HG02973 (cell line): ENCODE results near the gene MAST2.
"Not testable (repeated sequence)": the region's sequence is repeated elsewhere in the genome, so short reads cannot be mapped to it uniquely, and the experiment has no call there.

Experiments used
- ATAC-seq: cut with Tn5 transposase; IDR thresholded peaks from one replicate; pipeline ENCODE4 v1.9.1; 2021; ENCODE audit warnings: moderate library complexity; ENCODE audit not compliant: unreplicated experiment

MAST2 gene

GRCh38 chr1:45891087-45891486, 87.7 kb downstream of the MAST2 start:
- no peak for ATAC-seq

DNA sequence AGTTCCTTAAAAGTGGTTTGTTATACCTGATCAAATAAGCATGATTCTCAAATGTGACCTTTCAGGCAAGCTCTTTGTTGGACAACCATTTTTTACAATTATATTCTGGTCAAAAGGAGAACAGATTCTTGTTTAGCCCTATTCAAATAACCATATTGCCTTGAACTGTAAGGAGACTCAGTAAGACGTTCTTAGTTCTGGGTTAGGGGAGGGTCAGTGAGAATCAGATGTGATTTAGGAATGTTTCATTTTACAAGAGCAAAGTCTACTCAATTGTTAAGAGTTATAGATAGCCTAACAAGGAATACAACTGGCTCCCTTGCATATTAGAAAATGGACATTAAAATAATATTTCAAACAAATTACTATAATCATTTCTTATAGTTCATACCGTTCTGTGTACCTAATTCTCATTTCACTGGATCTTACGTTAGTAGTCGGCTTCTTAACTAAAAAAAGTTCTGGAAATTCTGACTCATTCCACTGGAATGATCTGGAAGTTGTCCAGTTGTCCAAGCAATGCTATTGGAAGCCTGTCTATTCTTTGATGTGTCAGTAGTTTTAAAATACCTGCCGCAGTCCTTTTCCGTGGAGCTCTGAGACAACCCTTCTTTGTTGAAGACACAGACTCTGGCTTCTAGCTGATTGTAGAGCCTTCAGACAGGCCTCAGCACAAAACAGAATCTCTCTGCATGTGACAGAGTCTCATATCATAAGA, 88.8 kb downstream of the MAST2 start:
- no peak for ATAC-seq

DNA sequence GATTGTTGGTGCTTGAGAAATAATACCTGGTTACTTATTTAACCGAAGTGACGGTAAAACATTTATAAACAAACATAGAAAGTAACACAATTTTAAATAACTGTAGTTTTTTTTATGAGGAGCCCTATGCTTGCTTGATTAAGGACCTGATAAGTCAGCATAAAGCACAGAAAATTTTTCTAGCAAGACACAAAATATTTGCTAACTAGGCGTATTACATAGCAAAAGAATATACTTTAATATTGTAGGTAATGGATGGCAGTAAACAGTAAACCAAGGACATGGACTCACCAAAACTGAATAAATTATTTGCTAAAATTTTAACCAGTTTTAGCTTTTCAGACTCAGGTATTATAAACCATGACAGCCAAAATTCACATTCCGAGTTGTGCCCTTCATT, 90.9 kb downstream of the MAST2 start:
- no peak for ATAC-seq

GRCh38 chr1:45894921-45895320, 91.5 kb downstream of the MAST2 start:
- no peak for ATAC-seq

GRCh38 chr1:45895406-45895805, 92.0 kb downstream of the MAST2 start:
- ATAC-seq: no peak

- ATAC-seq: no peak
Observed at GRCh38 chr1:45906883-45907282, 103.5 kb downstream of the MAST2 start.

DNA sequence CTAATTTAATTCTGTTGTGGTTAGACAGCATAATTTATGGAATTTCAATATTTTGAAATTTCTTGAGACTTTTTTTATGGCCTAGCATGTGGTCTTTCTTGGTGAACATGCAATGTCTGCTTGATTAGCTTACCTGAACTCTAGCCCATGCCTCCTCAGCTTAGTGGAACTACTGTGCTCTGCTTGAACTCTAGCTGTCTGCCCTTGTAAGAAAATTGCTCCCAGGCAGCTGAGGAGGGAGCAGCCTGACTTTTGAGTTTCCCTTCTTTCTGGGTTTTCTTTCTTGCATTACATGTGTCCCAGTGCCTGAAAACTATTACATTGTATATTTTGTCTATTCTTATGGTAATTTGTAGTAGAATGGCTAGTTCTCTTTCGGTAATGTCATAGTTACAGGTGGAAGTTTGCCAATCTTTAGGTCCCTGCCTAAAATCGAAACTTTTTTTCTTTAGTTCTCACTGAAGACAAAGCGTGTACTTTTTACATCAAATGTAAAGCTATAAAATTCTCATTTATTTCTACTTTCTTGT, 105.3 kb downstream of the MAST2 start:
- ATAC-seq: no peak

DNA sequence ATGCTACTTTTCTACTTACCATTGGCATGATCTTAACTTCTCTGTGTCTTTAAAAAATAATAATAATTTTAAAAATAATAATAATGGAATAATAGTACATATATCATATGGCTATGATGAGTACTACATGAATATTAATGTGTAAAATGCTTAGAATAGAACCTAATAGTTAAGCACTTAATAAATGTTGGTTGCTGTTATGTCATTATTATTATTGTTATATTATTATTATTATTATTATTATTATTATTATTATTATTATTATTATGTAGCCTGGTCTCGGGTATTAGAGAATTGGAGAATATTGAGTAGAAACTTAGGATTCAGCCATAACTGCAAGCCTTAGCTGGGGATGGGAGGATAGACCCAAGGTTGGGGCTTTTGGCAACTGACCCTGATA, 108.2 kb downstream of the MAST2 start:
- ATAC-seq: no peak

GRCh38 chr1:45913183-45913683, 109.8 kb downstream of the MAST2 start:
- no peak for ATAC-seq

DNA sequence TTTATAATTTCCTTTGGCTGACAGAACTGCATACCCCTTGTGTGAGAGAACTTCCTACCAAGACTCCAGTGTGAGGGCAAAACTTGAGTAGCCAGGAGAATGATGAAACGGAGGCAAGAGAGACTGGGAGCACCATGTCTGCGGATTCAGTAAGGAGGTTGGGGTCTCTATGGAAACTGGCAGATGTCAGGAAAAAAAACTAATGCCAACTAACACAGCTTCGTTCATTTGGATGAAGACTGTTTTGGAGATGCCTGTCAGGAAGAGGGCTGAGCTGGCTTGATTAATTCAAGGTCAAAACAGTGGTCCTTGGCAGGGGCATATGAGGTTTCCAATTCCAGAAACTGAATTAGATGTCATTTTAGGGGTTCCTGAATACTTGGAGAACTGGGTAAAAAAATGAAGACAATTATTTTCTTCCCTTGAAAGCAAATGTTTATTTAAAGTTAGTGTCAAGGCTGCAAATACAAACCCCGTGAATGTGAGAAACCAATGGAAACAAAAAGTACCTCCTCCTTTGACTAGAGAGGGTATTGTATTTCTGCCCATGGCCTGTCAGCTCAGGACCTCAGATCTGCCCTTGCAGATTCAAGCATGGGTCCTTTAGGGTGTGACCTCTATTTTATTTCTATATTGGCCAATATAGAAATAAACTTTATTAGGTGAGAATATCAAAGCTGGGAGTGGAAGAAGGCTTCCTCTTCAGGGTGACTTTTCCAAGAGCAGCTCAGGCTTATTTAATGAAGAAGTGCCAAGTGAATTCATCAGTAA, 110.5 kb downstream of the MAST2 start:
- no peak for ATAC-seq

DNA sequence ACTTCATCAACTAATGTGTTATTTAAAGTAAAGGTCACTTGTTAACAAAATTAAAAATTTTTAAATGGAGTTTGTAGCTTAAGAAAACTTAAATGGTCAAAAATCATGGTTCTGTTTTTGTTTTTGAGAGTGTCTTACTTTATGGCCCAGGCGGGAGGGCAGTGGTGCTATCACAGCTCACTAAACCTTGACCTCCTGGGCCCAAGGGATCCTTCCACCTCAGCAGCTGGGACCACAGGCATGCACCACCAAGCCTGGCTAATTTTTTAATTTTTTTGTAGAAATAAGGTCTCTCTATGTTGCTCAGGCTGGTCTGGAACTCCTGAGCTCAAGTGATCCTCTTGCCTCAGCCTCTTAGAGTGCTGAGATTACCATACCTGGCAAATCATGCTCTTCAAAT, 111.4 kb downstream of the MAST2 start:
- ATAC-seq: no peak

- ATAC-seq: no peak
Observed at GRCh38 chr1:45922374-45922773, 119.0 kb downstream of the MAST2 start.

DNA sequence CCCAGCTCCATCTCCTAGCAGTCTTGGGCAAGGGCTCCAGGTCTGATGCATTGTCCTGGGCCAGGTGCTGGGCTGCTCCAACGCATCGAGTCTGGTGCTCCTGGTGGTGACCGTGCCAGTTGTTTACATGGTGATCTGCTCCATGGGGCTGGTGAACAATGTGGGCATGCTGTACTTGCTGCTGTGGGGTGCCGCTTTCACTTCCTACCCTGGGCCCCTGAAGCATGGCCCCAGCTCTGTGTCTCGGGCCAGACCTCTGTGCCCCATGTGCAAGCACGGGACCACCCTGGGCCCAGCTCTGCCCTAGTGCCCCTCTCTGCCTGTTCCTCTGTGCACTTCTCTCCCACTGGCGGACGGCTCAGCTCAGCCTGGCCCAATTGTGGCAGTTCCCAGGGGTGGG, 119.4 kb downstream of the MAST2 start:
- ATAC-seq: no peak

DNA sequence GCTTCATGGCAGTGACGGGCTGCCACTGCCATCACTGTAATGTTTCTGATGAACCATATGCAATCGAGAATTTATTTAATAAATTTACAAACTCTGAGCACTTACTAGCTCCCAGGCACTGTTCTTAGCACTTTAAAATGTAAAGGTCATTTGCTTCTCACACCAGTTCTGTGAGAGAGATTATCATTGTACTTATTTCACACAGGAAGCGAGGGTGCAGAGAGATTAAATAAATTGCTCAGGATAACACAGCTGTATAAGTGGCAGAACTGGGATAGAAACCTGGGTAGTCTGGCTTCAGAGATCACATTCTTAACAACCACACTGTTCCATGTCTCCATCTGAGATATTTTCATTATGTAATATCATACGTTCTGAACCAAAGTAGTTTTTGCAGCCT, 119.9 kb downstream of the MAST2 start:
- ATAC-seq: no peak

- no peak for ATAC-seq
Observed at GRCh38 chr1:45924736-45925135, 121.3 kb downstream of the MAST2 start.

GRCh38 chr1:45925728-45926287, 122.4 kb downstream of the MAST2 start:
- no peak for ATAC-seq

- no peak for ATAC-seq
Observed at GRCh38 chr1:45926330-45926729, 122.9 kb downstream of the MAST2 start.

DNA sequence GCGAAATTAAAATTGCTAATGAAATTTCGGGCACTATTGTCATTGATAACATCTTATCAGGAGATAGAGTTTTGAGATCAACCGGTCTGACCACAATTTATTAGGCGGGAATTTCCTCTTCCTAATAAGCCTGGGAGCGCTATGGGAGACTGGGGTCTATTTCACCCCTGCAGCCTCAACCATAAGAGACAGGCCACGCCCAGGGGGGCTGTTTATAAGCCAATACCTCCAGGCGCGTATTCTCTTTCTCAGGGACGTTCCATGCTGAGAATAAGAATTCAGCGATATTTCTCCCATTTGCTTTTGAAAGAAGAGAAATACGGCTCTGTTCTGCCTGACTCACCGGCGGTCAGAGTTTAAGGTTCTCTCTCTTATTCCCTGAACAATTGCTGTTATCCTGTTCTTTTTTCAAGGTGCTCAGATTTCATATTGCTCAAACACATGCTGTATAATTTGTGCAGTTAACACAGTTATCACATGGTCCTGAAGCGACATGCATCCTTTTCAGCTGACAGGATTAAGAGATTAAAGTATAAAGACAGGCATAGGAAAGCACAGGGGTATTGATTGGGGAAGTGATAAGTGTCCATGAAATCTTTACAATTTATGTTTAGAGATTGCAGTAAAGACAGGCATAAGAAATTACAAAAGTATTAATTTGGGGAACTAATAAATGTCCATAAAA, 124.0 kb downstream of the MAST2 start:
- not testable (repeated sequence) for ATAC-seq

- ATAC-seq: no peak
Observed at GRCh38 chr1:45928486-45929205, 125.2 kb downstream of the MAST2 start.

DNA sequence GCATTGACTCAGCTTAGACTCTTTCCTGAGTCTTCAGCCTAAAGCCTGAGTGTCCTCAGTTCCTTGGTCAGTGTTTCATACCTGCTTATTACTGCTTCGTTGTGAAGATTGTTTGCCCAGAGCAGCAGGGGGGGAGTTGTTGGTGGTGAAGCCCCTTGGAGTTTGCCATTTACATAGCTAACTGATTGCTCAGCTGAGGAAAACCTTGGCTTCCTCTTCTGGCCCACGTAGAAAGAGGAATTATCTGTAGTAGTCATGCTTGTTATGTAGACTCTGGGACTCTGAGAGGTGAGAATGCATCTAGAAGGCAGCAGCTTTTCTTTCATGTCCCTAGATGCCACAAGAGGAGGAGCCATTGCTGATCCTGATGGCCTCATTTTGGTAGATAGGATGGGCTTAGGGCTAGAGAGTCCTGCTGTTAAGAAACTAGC, 125.9 kb downstream of the MAST2 start:
- ATAC-seq: no peak
